Measurements from ENCODE around the gene SEC31B. TPM values are rescaled to one million over a fixed set of nuclear protein-coding genes. Genes with fewer than 3 reads are reported as not detected.

The SEC31B gene
- polyA plus RNA-seq, 3 donors = 0.05 to 50.2 (median 0.09) TPM

GRCh38 chr10:100501423-100501822 is 18.2 kb downstream of the SEC31B start:
- Histone ChIP-seq H3K4me2 (replicated peaks; ENCODE audit: extremely low read depth, low read length, poor library complexity, severe bottlenecking) (no peak overlapping the region), H3K9me3 (replicated peaks in 1 of 2; ENCODE audit: control insufficient read depth in 1 of 2, insufficient read depth in 1 of 2, low read length in 2 of 2) (no peaks in the 10 kb centered on the region), H3K27me3 (ENCODE audit: control insufficient read depth in 2 of 2, insufficient read depth in 2 of 2, low read length in 2 of 2) (no peaks in the 10 kb centered on the region), H3K4me1 (ENCODE audit: control insufficient read depth in 1 of 2, insufficient read depth in 2 of 2, low read length in 2 of 2) (peaks cover 0 to 5% of the 10 kb centered on the region in 2 donors), H3K79me2 (ENCODE audit: insufficient read depth, low read length) (no peaks in the 10 kb centered on the region), H3K9ac (ENCODE audit: insufficient read depth, low read length, poor library complexity, severe bottlenecking) (no peak overlapping the region), H3K4me3 (replicated peaks in 1 of 3; ENCODE audit: low read depth in 2 of 3, low read length in 3 of 3) (no peak overlapping the region), H3K36me3 (replicated peaks in 1 of 2; ENCODE audit: control insufficient read depth in 1 of 2, insufficient read depth in 2 of 2, low read length in 2 of 2) (peaks cover 51 to 72% of the 10 kb centered on the region in 2 donors), H3K27ac (ENCODE audit: low read depth in 1 of 2, low read length in 2 of 2) (no peak overlapping the region), H2AFZ (ENCODE audit: insufficient read depth, low read depth, low read length, poor library complexity, severe bottlenecking) (no peak overlapping the region), H4K20me1 (ENCODE audit: insufficient read depth, low read length) (no peaks in the 10 kb centered on the region)
- Mint-ChIP-seq H3K36me3 (peaks cover 65% of the 10 kb centered on the region in 2 donors), H3K9me3 (peaks cover 0 to 2% (median 0%) of the 10 kb centered on the region in 7 donors), H3K4me3 (no peak overlapping the region), H3K27ac (no peak overlapping the region), H3K4me1 (peaks cover 8% of the 10 kb centered on the region), H3K27me3 (ENCODE audit: low read depth in 3 of 3) (no peaks in the 10 kb centered on the region)
- intact Hi-C loops (cut with micrococcal nuclease) = no loop called here
- no peak for DNase-seq
- no peak for TF ChIP-seq CTCF (IDR thresholded peaks at IDR 0.05)

- Mint-ChIP-seq H3K36me3 (peaks cover 69 to 73% of the 10 kb centered on the region in 2 donors), H3K4me1 (peaks cover 8% of the 10 kb centered on the region), H3K27me3 (ENCODE audit: low read depth in 3 of 3) (peaks cover 0 to 1% (median 0%) of the 10 kb centered on the region in 3 donors), H3K4me3 (no peak overlapping the region), H3K27ac (no peak overlapping the region), H3K9me3 (peaks cover 0 to 2% (median 0%) of the 10 kb centered on the region in 7 donors)
- peaks cover 49 to 76% of the 10 kb centered on the region in 2 donors for H3K36me3 ChIP-seq (replicated peaks in 1 of 2; ENCODE audit: control insufficient read depth in 1 of 2, insufficient read depth in 2 of 2, low read length in 2 of 2)
- no peak overlapping the region for H3K4me3 ChIP-seq (replicated peaks in 1 of 3; ENCODE audit: low read depth in 2 of 3, low read length in 3 of 3)
- no peaks in the 10 kb centered on the region for H3K27me3 ChIP-seq (ENCODE audit: control insufficient read depth in 2 of 2, insufficient read depth in 2 of 2, low read length in 2 of 2)
- WGBS (ENCODE audit: insufficient coverage) = 98% methylated on average over 4 of the region's 4 CpGs
- H4K20me1 ChIP-seq (ENCODE audit: insufficient read depth, low read length) = no peaks in the 10 kb centered on the region
- H3K27ac ChIP-seq (ENCODE audit: low read depth in 1 of 2, low read length in 2 of 2) = no peak overlapping the region
- TF ChIP-seq CTCF (IDR thresholded peaks at IDR 0.05) = no peak
- no peak for DNase-seq
- intact Hi-C loops (cut with micrococcal nuclease) = no loop called here
- no peak overlapping the region for H2AFZ ChIP-seq (ENCODE audit: insufficient read depth, low read depth, low read length, poor library complexity, severe bottlenecking)
- H3K4me2 ChIP-seq (replicated peaks; ENCODE audit: extremely low read depth, low read length, poor library complexity, severe bottlenecking) = no peak overlapping the region
- H3K9me3 ChIP-seq (replicated peaks in 1 of 2; ENCODE audit: control insufficient read depth in 1 of 2, insufficient read depth in 1 of 2, low read length in 2 of 2) = no peaks in the 10 kb centered on the region
- H3K79me2 ChIP-seq (ENCODE audit: insufficient read depth, low read length) = no peaks in the 10 kb centered on the region
- peaks cover 0 to 5% of the 10 kb centered on the region in 2 donors for H3K4me1 ChIP-seq (ENCODE audit: control insufficient read depth in 1 of 2, insufficient read depth in 2 of 2, low read length in 2 of 2)
- no peak overlapping the region for H3K9ac ChIP-seq (ENCODE audit: insufficient read depth, low read length, poor library complexity, severe bottlenecking)
These were observed 21.6 kb downstream of the SEC31B start for GRCh38 chr10:100498059-100498458.

Measured in CD14-positive monocyte (primary cell).